PFSK-1 (cell line): ENCODE measurements around the gene NKAIN2.

Source experiments
- FOXP2 ChIP-seq: optimal IDR thresholded peaks from 2 replicates; pipeline ENCODE3; 2011; ENCODE audit warnings: borderline replicate concordance, control low read depth, inconsistent platforms; ENCODE audit not compliant: insufficient read depth; ENCODE audit errors: extremely low read length, extremely low read depth
- POLR2AphosphoS5 ChIP-seq: IDR thresholded peaks from 2 replicates; pipeline ENCODE4 v1.6.1; 2012; ENCODE audit warnings: low read depth, mild to moderate bottlenecking, control low read depth, low read length, moderate library complexity
- SIN3A ChIP-seq: IDR thresholded peaks from 2 replicates; pipeline ENCODE4 v1.6.1; 2012; ENCODE audit warnings: mild to moderate bottlenecking, low read length, moderate library complexity, borderline replicate concordance; ENCODE audit not compliant: insufficient read depth
- TAF1 ChIP-seq: IDR thresholded peaks from 2 replicates; pipeline ENCODE4 v1.6.1; 2012; ENCODE audit warnings: low read length, control low read depth, borderline replicate concordance; ENCODE audit not compliant: insufficient read depth
- TF ChIP-seq, protein P1 (sequence below), 2 experiments: IDR thresholded peaks; 2 replicates each; pipeline versions ENCODE4 v1.6.1 to v1.8.0; 2011 to 2012; ENCODE audit warnings: low read depth in 2 of 2, low read length in 2 of 2, control low read depth in 1 of 2, inconsistent platforms in 1 of 2, mild to moderate bottlenecking in 1 of 2, moderate library complexity in 1 of 2; ENCODE audit not compliant: insufficient read depth in 1 of 2

NKAIN2 gene

DNA sequence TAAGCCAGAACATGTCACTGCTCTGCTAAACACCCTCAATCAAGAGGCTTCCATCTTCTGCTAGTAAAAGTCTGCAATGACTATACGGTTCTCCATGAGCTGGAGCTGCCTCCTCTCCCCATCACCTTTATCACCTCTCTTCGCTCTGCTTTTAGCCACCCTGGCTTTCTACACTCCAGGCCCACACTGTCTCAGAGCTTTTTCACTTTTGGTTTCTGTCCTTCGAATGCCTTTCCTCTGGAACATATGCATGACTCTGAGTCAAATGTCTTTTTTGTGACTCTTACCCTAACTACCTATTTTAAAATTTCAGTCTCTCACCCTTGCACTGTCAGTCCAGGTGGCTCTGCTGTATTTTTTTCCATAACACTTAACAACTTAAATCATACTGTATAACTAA lies 633.1 kb downstream of the NKAIN2 start:
- TF ChIP-seq POLR2AphosphoS5 (no peak), SIN3A (no peak), FOXP2 (no peak), TAF1 (no peak)
- TF ChIP-seq, protein P1, sequence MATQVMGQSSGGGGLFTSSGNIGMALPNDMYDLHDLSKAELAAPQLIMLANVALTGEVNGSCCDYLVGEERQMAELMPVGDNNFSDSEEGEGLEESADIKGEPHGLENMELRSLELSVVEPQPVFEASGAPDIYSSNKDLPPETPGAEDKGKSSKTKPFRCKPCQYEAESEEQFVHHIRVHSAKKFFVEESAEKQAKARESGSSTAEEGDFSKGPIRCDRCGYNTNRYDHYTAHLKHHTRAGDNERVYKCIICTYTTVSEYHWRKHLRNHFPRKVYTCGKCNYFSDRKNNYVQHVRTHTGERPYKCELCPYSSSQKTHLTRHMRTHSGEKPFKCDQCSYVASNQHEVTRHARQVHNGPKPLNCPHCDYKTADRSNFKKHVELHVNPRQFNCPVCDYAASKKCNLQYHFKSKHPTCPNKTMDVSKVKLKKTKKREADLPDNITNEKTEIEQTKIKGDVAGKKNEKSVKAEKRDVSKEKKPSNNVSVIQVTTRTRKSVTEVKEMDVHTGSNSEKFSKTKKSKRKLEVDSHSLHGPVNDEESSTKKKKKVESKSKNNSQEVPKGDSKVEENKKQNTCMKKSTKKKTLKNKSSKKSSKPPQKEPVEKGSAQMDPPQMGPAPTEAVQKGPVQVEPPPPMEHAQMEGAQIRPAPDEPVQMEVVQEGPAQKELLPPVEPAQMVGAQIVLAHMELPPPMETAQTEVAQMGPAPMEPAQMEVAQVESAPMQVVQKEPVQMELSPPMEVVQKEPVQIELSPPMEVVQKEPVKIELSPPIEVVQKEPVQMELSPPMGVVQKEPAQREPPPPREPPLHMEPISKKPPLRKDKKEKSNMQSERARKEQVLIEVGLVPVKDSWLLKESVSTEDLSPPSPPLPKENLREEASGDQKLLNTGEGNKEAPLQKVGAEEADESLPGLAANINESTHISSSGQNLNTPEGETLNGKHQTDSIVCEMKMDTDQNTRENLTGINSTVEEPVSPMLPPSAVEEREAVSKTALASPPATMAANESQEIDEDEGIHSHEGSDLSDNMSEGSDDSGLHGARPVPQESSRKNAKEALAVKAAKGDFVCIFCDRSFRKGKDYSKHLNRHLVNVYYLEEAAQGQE (IDR thresholded peaks at IDR 0.05; ENCODE audit: insufficient read depth in 1 of 2, low read depth in 2 of 2, low read length in 2 of 2), result no peak

DNA sequence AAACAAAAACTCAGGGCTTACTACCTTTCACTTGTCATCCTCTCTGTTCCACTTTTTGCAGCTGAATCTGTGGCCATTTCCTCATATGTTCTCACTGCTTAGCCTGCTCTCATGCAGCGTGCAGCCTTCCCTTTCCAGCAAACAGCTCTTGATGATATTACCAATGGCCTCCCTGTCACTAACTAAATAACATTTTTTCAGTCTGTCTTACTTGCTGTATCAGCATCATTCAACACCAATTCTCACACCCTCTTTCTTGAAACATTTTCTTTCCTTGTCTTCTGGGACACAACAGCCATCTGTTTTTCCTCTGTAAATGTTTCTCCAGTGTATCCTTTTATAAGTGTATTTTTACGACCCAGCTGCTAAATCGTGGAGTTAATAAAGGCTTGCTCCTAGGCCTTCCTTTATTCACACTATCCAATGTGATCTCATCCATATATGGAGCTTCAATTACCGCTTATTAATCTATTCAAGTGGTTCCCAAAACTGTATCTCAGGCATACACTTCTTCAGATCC lies 634.9 kb downstream of the NKAIN2 start:
- TF ChIP-seq POLR2AphosphoS5 (no peak), FOXP2 (no peak), SIN3A (no peak), TAF1 (no peak)
- TF ChIP-seq, protein P1 (IDR thresholded peaks at IDR 0.05; ENCODE audit: insufficient read depth in 1 of 2, low read depth in 2 of 2, low read length in 2 of 2), result no peak

DNA sequence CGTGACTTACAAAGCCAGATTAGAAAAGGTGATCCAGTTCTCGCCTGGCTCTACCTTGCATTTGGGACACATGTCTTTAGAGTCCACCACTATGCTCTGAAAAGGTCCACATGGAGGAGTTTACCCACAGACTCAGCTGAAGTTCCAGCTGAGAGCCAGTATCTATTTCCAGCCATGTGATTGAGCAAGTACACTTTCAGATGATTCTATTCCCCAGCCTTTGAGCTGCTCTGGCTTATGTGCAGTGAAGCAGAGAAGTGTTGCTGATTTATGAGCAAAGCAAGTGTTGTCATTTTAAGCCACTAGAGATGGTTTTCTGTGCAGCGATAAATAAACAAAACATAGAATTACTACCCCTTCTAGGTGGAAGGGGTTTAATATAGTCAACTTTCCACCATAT lies 637.8 kb downstream of the NKAIN2 start:
- TF ChIP-seq POLR2AphosphoS5 (no peak), TAF1 (no peak), FOXP2 (no peak), SIN3A (no peak)
- TF ChIP-seq, protein P1 (IDR thresholded peaks at IDR 0.05; ENCODE audit: insufficient read depth in 1 of 2, low read depth in 2 of 2, low read length in 2 of 2), result no peak

DNA sequence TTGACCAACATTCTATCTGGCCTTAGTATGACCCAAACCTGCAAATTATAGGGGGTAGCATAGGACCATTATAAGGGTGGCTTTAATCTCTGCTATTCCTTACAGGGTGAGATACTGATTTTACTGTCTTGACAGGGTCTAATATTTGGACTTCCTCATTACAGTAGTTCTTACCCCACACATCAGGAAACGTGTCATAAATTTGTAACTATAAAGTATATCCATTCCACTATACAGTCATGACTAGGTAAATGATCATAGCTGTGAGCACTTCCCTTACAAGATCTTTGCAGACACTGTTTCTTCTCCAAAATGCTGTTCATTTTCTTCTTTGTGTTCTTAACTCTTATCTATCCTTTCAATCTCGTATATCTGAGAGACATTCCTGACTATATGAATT lies 639.9 kb downstream of the NKAIN2 start:
- no peak for TF ChIP-seq POLR2AphosphoS5
- TF ChIP-seq, protein P1 (IDR thresholded peaks at IDR 0.05; ENCODE audit: insufficient read depth in 1 of 2, low read depth in 2 of 2, low read length in 2 of 2), result no peak
- no peak for TF ChIP-seq FOXP2
- no peak for TF ChIP-seq SIN3A
- TF ChIP-seq TAF1, result no peak

DNA sequence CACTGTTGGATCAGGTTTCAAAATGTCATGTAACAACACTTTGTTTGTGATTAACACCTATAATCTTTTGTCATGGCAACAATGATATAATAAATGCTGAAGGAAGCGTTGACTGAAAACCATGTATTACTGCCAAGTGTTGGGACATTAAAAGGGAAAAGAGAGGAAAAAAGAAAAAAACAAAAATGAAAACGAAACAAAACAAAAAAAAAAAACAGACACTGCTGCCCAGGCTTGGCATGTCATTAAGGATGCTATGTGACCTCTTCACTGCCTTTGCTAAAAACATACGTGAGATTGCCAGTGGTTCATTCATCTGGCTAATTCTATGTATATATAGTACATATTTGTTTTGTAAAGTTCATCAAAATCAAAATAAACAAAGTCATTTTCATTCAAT lies 641.9 kb downstream of the NKAIN2 start:
- TF ChIP-seq, protein P1 (IDR thresholded peaks at IDR 0.05; ENCODE audit: insufficient read depth in 1 of 2, low read depth in 2 of 2, low read length in 2 of 2), result no peak
- TF ChIP-seq FOXP2 (no peak), POLR2AphosphoS5 (no peak), SIN3A (no peak)
